ENCODE data around the gene GPR61. TPM values are rescaled to one million over a fixed set of nuclear protein-coding genes. Genes with fewer than 3 reads are reported as not detected.

The GPR61 gene
- total RNA-seq, 1 donor from 2014 or later: not detected

DNA sequence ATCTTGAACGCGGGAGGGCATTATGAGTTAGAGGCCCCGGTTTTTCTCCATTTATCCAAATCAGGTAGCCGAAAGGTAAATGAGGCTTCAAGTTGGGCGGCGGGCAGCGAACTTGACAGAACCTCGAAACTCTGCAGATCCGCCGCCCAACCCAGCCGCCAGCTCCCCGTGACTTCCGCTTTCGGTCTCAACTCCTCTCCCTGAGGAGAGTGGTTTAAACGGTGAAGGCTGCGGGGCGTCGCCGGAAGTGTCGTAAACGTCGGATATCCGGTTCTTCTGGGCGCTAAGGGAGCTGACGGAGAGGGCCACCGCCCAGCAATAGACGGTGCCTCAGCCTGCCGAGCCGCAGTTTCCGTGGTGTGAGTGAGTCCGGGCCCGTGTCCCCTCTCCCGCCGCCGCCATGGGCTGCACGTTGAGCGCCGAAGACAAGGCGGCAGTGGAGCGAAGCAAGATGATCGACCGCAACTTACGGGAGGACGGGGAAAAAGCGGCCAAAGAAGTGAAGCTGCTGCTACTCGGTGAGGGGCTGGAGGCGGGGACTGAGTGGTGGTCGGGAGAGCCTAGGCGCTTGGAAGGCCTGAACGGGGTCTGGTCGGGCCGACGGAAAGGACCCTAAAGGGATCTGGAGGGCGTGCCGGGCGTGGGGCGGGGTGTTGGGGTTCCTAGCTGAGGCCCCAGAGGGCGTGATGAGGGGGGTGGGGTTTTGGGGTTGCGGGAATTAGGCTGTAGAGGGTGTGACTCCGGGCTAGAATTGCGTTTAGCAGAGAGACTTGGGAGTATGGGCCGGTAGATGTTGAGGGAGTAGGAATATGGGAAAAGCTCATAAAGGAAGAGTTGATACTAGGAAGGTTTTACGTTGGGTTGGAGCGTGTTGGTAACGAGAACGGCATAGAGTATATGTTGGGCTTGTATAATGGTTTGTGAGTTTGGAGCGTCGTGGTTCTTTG, 8.9 kb downstream of the GPR61 start, which contains the start of gene GNAI3:
Gene GNAI3, plus strand, starts transcription at position 295 of the 947 bp plus-strand sequence. Its CDS starts 106 bp downstream, at position 401.
- H3K27ac Mint-ChIP-seq (ENCODE audit: unreplicated experiment): peak within 1 kb of the TSS; percentile 94
- no peaks in the 10 kb centered on the region for H3K9me3 Mint-ChIP-seq (ENCODE audit: unreplicated experiment)
- peaks cover 6% of the 10 kb centered on the region for H3K36me3 Mint-ChIP-seq (ENCODE audit: low read depth, unreplicated experiment)
- TF ChIP-seq, protein P1, sequence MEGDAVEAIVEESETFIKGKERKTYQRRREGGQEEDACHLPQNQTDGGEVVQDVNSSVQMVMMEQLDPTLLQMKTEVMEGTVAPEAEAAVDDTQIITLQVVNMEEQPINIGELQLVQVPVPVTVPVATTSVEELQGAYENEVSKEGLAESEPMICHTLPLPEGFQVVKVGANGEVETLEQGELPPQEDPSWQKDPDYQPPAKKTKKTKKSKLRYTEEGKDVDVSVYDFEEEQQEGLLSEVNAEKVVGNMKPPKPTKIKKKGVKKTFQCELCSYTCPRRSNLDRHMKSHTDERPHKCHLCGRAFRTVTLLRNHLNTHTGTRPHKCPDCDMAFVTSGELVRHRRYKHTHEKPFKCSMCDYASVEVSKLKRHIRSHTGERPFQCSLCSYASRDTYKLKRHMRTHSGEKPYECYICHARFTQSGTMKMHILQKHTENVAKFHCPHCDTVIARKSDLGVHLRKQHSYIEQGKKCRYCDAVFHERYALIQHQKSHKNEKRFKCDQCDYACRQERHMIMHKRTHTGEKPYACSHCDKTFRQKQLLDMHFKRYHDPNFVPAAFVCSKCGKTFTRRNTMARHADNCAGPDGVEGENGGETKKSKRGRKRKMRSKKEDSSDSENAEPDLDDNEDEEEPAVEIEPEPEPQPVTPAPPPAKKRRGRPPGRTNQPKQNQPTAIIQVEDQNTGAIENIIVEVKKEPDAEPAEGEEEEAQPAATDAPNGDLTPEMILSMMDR (IDR thresholded peaks at IDR 0.05; ENCODE audit: unreplicated experiment): no peak
- peaks cover 46% of the 10 kb centered on the region for H3K4me1 Mint-ChIP-seq (ENCODE audit: unreplicated experiment)
- peak; percentile 87 for DNase-seq (ENCODE audit: low spot score)
- H3K27me3 Mint-ChIP-seq (ENCODE audit: unreplicated experiment): peaks cover 13% of the 10 kb centered on the region
- H3K4me3 Mint-ChIP-seq (ENCODE audit: unreplicated experiment): peak within 1 kb of the TSS; percentile 97

DNA sequence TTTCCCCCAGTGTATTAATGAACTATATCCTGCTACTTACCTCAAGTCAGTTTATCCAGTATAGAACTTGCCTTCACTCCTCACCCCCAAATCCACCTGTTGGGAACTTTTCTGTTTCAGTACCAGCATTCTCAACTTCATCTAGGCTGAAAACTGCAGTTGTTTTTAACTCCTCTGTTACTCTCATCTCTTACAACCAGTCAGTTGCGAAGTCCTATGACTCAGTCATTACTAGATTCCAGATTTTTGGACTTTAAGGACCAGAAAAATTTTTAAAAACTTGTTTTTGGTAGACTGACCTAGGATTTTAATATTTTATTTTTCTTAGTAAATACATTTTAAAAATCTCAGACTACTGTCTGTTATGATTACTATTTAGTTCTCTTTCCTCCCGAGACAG, 16.9 kb downstream of the GPR61 start:
- Mint-ChIP-seq H3K27ac (ENCODE audit: unreplicated experiment) (peak overlapping the region; percentile 57), H3K36me3 (ENCODE audit: low read depth, unreplicated experiment) (peaks cover 10% of the 10 kb centered on the region), H3K9me3 (ENCODE audit: unreplicated experiment) (no peaks in the 10 kb centered on the region), H3K27me3 (ENCODE audit: unreplicated experiment) (peaks cover 3% of the 10 kb centered on the region), H3K4me3 (ENCODE audit: unreplicated experiment) (peak overlapping the region; percentile 7), H3K4me1 (ENCODE audit: unreplicated experiment) (peaks cover 77% of the 10 kb centered on the region)
- DNase-seq (ENCODE audit: low spot score): no peak
- TF ChIP-seq, protein P1 (IDR thresholded peaks at IDR 0.05; ENCODE audit: unreplicated experiment): no peak

DNA sequence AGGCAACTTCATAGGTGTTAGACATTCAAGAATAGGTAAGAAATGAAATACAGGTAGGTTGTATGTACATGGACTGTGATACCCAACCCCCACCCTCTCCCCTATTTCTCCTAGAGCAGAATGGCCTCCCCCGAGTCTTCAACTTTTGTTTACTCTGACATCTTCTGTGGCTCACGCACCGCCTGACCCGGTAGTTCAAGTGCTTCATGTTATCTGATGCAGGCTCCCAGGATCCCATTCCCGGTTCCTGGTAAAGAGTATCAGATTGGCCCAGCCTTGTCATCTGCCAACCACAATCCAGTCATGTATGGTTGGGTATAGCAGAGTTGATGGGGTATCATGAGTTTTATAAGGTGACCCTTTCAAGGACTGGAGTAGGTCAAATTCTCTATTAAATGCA, 17.8 kb downstream of the GPR61 start:
- peak overlapping the region; percentile 57 for H3K4me3 Mint-ChIP-seq (ENCODE audit: unreplicated experiment)
- H3K9me3 Mint-ChIP-seq (ENCODE audit: unreplicated experiment): no peaks in the 10 kb centered on the region
- H3K27ac Mint-ChIP-seq (ENCODE audit: unreplicated experiment): no peak overlapping the region
- H3K27me3 Mint-ChIP-seq (ENCODE audit: unreplicated experiment): peaks cover 3% of the 10 kb centered on the region
- peaks cover 10% of the 10 kb centered on the region for H3K36me3 Mint-ChIP-seq (ENCODE audit: low read depth, unreplicated experiment)
- TF ChIP-seq, protein P1 (IDR thresholded peaks at IDR 0.05; ENCODE audit: unreplicated experiment): no peak
- H3K4me1 Mint-ChIP-seq (ENCODE audit: unreplicated experiment): peaks cover 79% of the 10 kb centered on the region
- no peak for DNase-seq (ENCODE audit: low spot score)

DNA sequence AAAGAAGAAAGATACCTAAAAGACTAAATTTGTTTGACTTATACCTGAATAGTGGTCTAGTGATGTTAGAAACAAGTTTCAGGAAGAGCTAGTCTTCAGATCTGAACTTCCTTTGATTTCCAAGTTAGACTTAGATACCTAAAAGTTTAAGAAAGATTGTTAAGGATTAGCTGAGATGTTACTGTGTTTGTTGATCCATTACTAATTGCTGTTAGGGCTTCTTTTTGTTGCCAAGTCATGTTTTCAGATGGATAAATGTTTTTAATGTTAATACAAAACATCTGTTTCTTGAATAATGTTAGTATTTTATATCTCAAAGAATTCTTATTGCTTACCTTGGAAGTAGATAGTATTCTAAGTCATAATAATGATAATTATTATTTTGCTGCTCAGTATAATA, 20.3 kb downstream of the GPR61 start:
- Mint-ChIP-seq H3K27ac (ENCODE audit: unreplicated experiment) (peak overlapping the region; percentile 72), H3K4me3 (ENCODE audit: unreplicated experiment) (peak overlapping the region; percentile 62), H3K9me3 (ENCODE audit: unreplicated experiment) (no peaks in the 10 kb centered on the region), H3K4me1 (ENCODE audit: unreplicated experiment) (peaks cover 78% of the 10 kb centered on the region), H3K27me3 (ENCODE audit: unreplicated experiment) (peaks cover 2% of the 10 kb centered on the region), H3K36me3 (ENCODE audit: low read depth, unreplicated experiment) (peaks cover 6% of the 10 kb centered on the region)
- DNase-seq (ENCODE audit: low spot score): no peak
- TF ChIP-seq, protein P1 (IDR thresholded peaks at IDR 0.05; ENCODE audit: unreplicated experiment): no peak
